BE2C (cell line): ENCODE results near the gene PTPN20.

Experiments used
- DNase-seq: peaks from one replicate; pipeline ENCODE4 v3.0.0-alpha.2; 2020
- H3K27me3 ChIP-seq: fragments of 250-450 bp; sonication (Bioruptor Pico); 2 replicates; pipeline ENCODE4 v1.5.1; 2020; ENCODE audit warnings: mild to moderate bottlenecking
- H3K36me3 ChIP-seq: fragments of 250-450 bp; sonication (Bioruptor Pico); 2 replicates; pipeline ENCODE4 v1.5.1; 2020; ENCODE audit warnings: mild to moderate bottlenecking
- H3K4me1 ChIP-seq: fragments of 250-450 bp; sonication (Bioruptor Pico); 2 replicates; pipeline ENCODE4 v1.5.1; 2020
- H3K4me3 ChIP-seq: 2 replicates; pipeline ENCODE4 v1.5.1; 2011; ENCODE audit warnings: low read depth, low read length
- H3K9me3 ChIP-seq: fragments of 250-450 bp; sonication (Bioruptor Pico); 2 replicates; pipeline ENCODE4 v1.5.1; 2020
- TF ChIP-seq, protein P1 (sequence below): IDR thresholded peaks from 2 replicates; pipeline ENCODE4 v1.5.1; 2012; ENCODE audit warnings: mild to moderate bottlenecking, low read depth, low read length

Gene PTPN20

DNA sequence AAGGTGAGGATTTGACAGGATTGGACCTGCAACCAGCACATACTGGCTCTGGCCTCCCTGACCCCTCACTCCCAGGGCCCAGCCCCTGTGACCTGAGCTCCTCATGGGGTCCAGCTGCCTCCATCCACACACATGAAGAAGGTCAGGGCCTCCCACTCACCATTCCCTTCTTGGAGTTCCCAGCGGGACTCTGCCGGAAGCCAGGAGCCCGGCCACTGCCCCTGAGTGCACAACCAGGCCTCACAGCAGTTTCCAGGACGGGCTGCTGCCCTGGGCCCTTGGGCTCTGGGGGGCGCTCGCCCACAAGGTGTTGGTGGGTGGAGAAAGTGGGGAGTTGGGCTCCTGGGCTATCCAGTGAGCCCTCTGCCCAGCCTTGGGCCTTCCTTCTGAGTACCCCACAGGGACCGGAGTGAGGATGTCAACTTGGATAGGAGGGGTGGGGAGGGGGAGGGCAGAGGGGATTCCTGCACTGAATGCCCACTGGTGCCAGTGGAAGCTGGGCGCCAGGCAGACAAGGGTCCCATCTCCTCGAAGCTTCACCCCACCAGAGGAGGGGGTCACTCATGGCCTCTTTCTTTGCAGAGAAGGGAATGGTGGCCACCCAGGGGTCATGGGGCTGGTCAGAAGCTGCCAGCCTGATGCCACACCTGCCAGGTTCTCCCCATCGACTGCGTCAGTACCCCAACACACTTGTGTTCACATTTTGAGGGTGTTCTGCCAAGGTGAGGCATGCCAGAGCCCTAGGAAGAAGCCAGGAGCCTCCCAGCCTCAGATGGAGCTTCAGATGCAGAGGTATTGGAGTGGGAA lies 115.3 kb downstream of the PTPN20 start:
- Histone ChIP-seq H3K4me3 (no peak overlapping the region), H3K27me3 (no peaks in the 10 kb centered on the region)

GRCh38 chr10:47027108-47027783 lies 116.0 kb downstream of the PTPN20 start:
- H3K36me3 ChIP-seq, result no peaks in the 10 kb centered on the region
- DNase-seq, result peak; percentile 1
- no peak overlapping the region for H3K4me3 ChIP-seq
- H3K4me1 ChIP-seq, result peaks cover 4% of the 10 kb centered on the region; the same call in 1 of the 2 replicates
- no peaks in the 10 kb centered on the region for H3K9me3 ChIP-seq
- TF ChIP-seq, protein P1, sequence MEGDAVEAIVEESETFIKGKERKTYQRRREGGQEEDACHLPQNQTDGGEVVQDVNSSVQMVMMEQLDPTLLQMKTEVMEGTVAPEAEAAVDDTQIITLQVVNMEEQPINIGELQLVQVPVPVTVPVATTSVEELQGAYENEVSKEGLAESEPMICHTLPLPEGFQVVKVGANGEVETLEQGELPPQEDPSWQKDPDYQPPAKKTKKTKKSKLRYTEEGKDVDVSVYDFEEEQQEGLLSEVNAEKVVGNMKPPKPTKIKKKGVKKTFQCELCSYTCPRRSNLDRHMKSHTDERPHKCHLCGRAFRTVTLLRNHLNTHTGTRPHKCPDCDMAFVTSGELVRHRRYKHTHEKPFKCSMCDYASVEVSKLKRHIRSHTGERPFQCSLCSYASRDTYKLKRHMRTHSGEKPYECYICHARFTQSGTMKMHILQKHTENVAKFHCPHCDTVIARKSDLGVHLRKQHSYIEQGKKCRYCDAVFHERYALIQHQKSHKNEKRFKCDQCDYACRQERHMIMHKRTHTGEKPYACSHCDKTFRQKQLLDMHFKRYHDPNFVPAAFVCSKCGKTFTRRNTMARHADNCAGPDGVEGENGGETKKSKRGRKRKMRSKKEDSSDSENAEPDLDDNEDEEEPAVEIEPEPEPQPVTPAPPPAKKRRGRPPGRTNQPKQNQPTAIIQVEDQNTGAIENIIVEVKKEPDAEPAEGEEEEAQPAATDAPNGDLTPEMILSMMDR, result no peak
- H3K27me3 ChIP-seq, result no peaks in the 10 kb centered on the region

More for the DNA sequence above, 115.3 kb downstream of the PTPN20 start:
- Histone ChIP-seq H3K4me1 (peaks cover 4% of the 10 kb centered on the region; the same call in 1 of the 2 replicates), H3K9me3 (no peaks in the 10 kb centered on the region), H3K36me3 (no peaks in the 10 kb centered on the region)
- DNase-seq, result peak; percentile 3
- TF ChIP-seq, protein P1, result no peak

DNA sequence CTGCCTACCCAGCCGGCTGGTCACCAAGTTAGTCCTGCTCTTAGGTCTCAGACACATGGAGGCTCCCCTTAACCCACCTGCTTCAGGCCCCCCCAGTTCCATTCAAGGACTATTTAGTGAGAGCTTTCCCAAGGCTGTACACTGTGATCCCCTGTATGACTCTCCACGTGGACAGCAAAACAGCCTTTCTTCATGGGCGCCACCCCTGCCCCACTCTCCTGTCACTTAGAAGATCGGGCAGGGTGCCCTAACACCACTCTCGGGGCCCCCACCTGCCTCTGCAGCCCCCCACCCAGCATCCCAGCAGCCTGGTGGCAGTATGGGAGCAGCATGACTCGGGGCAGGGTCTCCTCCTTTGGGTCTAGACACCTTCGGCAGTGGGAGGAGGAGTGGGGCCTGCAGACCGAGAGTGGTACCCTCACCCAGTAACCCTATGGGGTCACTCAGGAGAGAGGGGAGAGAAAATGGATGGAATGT lies 116.6 kb downstream of the PTPN20 start:
- TF ChIP-seq, protein P1, result no peak
- H3K36me3 ChIP-seq, result no peaks in the 10 kb centered on the region
- H3K27me3 ChIP-seq, result no peaks in the 10 kb centered on the region
- H3K9me3 ChIP-seq, result no peaks in the 10 kb centered on the region
- DNase-seq, result no peak
- no peak overlapping the region for H3K4me3 ChIP-seq
- H3K4me1 ChIP-seq, result peaks cover 4% of the 10 kb centered on the region; the same call in 1 of the 2 replicates

GRCh38 chr10:47028466-47028865 lies 117.2 kb downstream of the PTPN20 start:
- H3K36me3 ChIP-seq, result no peaks in the 10 kb centered on the region
- H3K9me3 ChIP-seq, result no peaks in the 10 kb centered on the region
- H3K27me3 ChIP-seq, result no peaks in the 10 kb centered on the region
- DNase-seq, result no peak
- H3K4me3 ChIP-seq, result no peak overlapping the region
- TF ChIP-seq, protein P1, result no peak
- peaks cover 4% of the 10 kb centered on the region; the same call in 1 of the 2 replicates for H3K4me1 ChIP-seq

- peak; percentile 3 for DNase-seq
- H3K4me3 ChIP-seq, result no peak overlapping the region
Measured at GRCh38 chr10:47029181-47030009, 118.2 kb downstream of the PTPN20 start.

More at GRCh38 chr10:47029181-47030009, 118.2 kb downstream of the PTPN20 start:
- Histone ChIP-seq H3K27me3 (no peaks in the 10 kb centered on the region), H3K4me1 (peaks cover 8% of the 10 kb centered on the region), H3K9me3 (no peaks in the 10 kb centered on the region), H3K36me3 (no peaks in the 10 kb centered on the region)
- TF ChIP-seq, protein P1, result no peak
